ENCODE results near the gene WSCD2.

DNA sequence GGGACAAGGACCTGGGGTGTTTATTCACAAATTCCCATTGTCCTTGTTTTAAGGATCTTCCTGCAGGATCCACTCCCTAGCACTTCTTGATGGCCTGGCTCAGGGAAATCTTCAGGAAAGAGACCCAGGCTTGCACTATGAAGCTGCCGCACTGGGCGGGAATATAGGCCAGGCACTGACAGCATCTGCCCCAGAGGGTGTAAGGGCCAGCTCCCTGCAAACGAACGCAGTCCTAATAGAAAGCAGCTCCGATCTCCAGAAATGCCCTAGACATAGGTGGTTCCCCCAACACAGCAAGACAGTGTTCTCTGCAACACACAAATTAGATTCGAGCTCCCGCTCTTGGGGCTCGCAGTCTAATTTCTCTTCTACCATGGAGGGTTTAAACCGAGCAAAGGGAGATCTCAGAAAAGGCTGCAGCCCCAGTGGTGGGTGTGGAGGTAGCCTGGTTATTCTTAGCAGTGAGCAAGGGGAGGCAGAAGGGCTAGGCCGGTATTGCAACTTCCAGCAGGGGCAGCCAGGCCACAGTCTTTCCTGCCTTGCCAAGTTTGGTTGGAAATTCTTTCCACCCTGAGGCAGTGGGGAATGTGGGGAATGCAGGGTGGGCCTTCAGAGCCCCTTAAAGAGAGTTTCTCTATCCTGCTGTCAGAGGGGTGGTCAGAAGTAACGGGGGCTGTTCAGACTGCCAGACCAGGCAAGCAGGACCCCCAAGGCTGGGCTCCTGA lies 16.1 kb upstream of the WSCD2 start:
- TF ChIP-seq YY1 (IDR thresholded peaks at IDR 0.05; ENCODE audit: insufficient read depth, insufficient read length) (no peak), ZNF274 (IDR thresholded peaks at IDR 0.05; ENCODE audit: low read depth, low read length) (no peak), SUZ12 (IDR thresholded peaks at IDR 0.05; ENCODE audit: extremely low read depth, insufficient read depth, insufficient read length) (no peak)

Data from NT2/D1 (cell line).